ENCODE data around the gene HBG1.

GRCh38 chr11:5291207-5291838 lies 41.7 kb upstream of the HBG1 start:
- TF ChIP-seq CTCF (optimal IDR thresholded peaks at IDR 0.05 in 1 of 3, IDR thresholded peaks at IDR 0.05 in 1 of 3, conservative IDR thresholded peaks at IDR 0.05 in 1 of 3; ENCODE audit: extremely low read depth in 1 of 3, insufficient read depth in 2 of 3, low read length in 3 of 3) (peak; percentile 66 to 81 (median 77)), EZH2 (IDR thresholded peaks at IDR 0.05; ENCODE audit: low read length) (no peak)
